ENCODE data around the gene AZIN2. TPM values are rescaled to one million over a fixed set of nuclear protein-coding genes. Genes with fewer than 3 reads are reported as not detected.

The AZIN2 gene
- total and polyA plus RNA-seq, 2 donors (not counting 3 experiments of a cell fraction or from before 2014, with no cell fraction given) = 0.91 to 1.4 TPM

DNA sequence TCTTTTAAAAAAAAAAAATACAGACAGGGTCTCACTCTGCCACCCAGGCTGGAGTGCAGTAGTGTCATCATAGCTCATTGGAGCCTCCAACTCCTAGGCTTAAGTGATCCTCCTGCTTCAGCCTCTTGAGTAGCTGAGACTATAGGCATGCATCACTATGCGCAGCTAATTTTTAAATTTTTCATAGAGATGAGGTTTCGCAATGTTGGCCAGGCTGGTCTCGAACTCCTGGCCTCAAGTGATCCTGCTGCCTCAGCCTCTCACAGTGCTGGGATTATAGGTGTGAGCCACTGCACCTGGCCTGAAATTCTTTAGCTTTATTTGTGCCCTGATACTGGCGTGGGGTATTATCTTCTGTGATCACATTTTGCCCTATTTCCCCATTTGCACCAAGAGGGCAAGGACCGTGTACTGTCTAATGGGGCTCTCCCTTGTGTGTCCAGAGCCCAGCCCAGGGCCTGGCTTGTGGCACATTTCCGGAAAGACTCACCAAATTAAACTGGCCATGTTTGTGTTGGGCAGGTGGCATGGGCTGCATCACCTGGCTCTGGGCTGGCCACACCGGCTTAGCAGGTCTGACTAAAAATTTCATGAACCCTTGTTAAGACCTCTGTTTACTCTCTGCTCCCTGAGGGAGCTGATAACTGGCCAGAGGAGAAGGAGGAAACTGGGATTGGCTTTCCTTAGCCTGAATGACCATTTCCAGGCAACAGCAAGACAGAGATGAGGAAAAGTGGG, 68.7 kb downstream of the AZIN2 start:
- H3K9me1 ChIP-seq (replicated peaks; ENCODE audit: control insufficient read depth, extremely low read depth, insufficient read depth, low read length) = no peaks in the 10 kb centered on the region
- H3K4me2 ChIP-seq (ENCODE audit: insufficient read depth, low read length) = no peak overlapping the region
- TF ChIP-seq, protein P1, sequence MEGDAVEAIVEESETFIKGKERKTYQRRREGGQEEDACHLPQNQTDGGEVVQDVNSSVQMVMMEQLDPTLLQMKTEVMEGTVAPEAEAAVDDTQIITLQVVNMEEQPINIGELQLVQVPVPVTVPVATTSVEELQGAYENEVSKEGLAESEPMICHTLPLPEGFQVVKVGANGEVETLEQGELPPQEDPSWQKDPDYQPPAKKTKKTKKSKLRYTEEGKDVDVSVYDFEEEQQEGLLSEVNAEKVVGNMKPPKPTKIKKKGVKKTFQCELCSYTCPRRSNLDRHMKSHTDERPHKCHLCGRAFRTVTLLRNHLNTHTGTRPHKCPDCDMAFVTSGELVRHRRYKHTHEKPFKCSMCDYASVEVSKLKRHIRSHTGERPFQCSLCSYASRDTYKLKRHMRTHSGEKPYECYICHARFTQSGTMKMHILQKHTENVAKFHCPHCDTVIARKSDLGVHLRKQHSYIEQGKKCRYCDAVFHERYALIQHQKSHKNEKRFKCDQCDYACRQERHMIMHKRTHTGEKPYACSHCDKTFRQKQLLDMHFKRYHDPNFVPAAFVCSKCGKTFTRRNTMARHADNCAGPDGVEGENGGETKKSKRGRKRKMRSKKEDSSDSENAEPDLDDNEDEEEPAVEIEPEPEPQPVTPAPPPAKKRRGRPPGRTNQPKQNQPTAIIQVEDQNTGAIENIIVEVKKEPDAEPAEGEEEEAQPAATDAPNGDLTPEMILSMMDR (IDR thresholded peaks at IDR 0.05; ENCODE audit: extremely low read depth in 1 of 2, insufficient read depth in 1 of 2, low read depth in 1 of 2, low read length in 2 of 2) = no peak
- TF ChIP-seq FOS (IDR thresholded peaks at IDR 0.05; ENCODE audit: borderline replicate concordance, insufficient read depth, low read length) = no peak
- H3K27ac ChIP-seq (ENCODE audit: insufficient read depth, low read depth, low read length) = no peak overlapping the region
- no peak overlapping the region for H3K4me3 ChIP-seq (replicated peaks in 1 of 3; ENCODE audit: insufficient read depth in 1 of 3, low read depth in 1 of 3, low read length in 3 of 3)
- H3K4me1 ChIP-seq (ENCODE audit: control insufficient read depth, extremely low read depth, insufficient read depth, low read length) = no peaks in the 10 kb centered on the region
- H2AFZ ChIP-seq (ENCODE audit: low read depth, low read length) = no peak overlapping the region
- dilution Hi-C loops (cut with MboI; ENCODE audit: extremely low pct_ligation_motif_present, low sequenced_read_pairs) (no loop called here), intact Hi-C loops (cut with micrococcal nuclease) (no loop called here)
- POLR2A ChIA-PET = no interaction called here
- no peaks in the 10 kb centered on the region for H3K79me2 ChIP-seq (ENCODE audit: control insufficient read depth, insufficient read depth, low read length)
- no peaks in the 10 kb centered on the region for H3K27me3 ChIP-seq (ENCODE audit: control insufficient read depth in 2 of 2, insufficient read depth in 2 of 2, low read length in 2 of 2)
- DNase-seq (ENCODE audit: low read depth, low spot score) (no peak), FAIRE-seq (no peak)
- H3K9ac ChIP-seq (replicated peaks; ENCODE audit: extremely low read depth, insufficient read depth, low read length) = no peak overlapping the region
- H3K36me3 ChIP-seq (ENCODE audit: control insufficient read depth in 2 of 2, extremely low read depth in 1 of 2, insufficient read depth in 2 of 2, low read length in 2 of 2) = peaks cover 0 to 39% of the 10 kb centered on the region in 2 experiments
- no TSS peak for BruUV-seq (replicated peaks)
- CTCF ChIA-PET = interaction anchor here (1.0 to 1.4 kb wide), 2 partner anchors 11 to 60 kb away, joined by 3 to 4 read pairs; no protein-coding TSS in a partner anchor
- no peaks in the 10 kb centered on the region for H3K9me3 ChIP-seq (replicated peaks; ENCODE audit: control insufficient read depth, insufficient read depth, low read length)
- no peaks in the 10 kb centered on the region for H4K20me1 ChIP-seq (replicated peaks; ENCODE audit: control insufficient read depth, extremely low read depth, insufficient read depth, low read length)

DNA sequence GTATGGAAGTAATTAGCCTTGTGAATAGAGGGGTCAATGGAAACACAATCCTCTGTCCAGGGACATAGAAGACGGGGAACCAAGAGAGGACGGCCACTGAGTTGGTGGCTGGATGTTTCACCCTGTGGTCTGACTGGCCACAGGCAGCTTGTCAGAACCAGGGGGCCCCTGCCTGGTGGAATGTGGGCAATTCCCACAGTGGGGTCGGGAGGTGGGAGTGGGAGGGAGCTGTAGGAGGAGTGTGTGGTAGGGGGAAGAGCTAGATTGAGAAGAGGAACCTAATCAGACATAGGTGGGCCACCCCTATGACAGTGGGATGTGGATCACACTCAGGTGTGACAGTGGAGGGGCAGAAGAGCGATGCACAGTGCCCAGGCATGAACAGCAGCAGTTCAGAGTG, 69.6 kb downstream of the AZIN2 start:
- H2AFZ ChIP-seq (ENCODE audit: low read depth, low read length) = no peak overlapping the region
- ChIA-PET CTCF (interaction anchor here (1.0 to 1.4 kb wide), 2 partner anchors 12 to 60 kb away, joined by 3 to 4 read pairs; no protein-coding TSS in a partner anchor), POLR2A (no interaction called here)
- H3K4me1 ChIP-seq (ENCODE audit: control insufficient read depth, extremely low read depth, insufficient read depth, low read length) = no peaks in the 10 kb centered on the region
- H3K27me3 ChIP-seq (ENCODE audit: control insufficient read depth in 2 of 2, insufficient read depth in 2 of 2, low read length in 2 of 2) = no peaks in the 10 kb centered on the region
- H3K79me2 ChIP-seq (ENCODE audit: control insufficient read depth, insufficient read depth, low read length) = no peaks in the 10 kb centered on the region
- dilution Hi-C loops (cut with MboI; ENCODE audit: extremely low pct_ligation_motif_present, low sequenced_read_pairs) = no loop called here
- H3K4me3 ChIP-seq (replicated peaks in 1 of 3; ENCODE audit: insufficient read depth in 1 of 3, low read depth in 1 of 3, low read length in 3 of 3) = no peak overlapping the region
- BruUV-seq (replicated peaks) = no TSS peak
- H3K9me3 ChIP-seq (replicated peaks; ENCODE audit: control insufficient read depth, insufficient read depth, low read length) = no peaks in the 10 kb centered on the region
- H3K36me3 ChIP-seq (ENCODE audit: control insufficient read depth in 2 of 2, extremely low read depth in 1 of 2, insufficient read depth in 2 of 2, low read length in 2 of 2) = peaks cover 0 to 35% of the 10 kb centered on the region in 2 experiments
- H3K4me2 ChIP-seq (ENCODE audit: insufficient read depth, low read length) = no peak overlapping the region
- no peaks in the 10 kb centered on the region for H3K9me1 ChIP-seq (replicated peaks; ENCODE audit: control insufficient read depth, extremely low read depth, insufficient read depth, low read length)
- DNase-seq (ENCODE audit: low read depth, low spot score) (no peak), FAIRE-seq (no peak)
- TF ChIP-seq POLR2A (IDR thresholded peaks at IDR 0.05; ENCODE audit: low read depth, low read length) = no peak
- TF ChIP-seq GATA2 (IDR thresholded peaks at IDR 0.05; ENCODE audit: insufficient read depth, insufficient read length, low read depth, low read length) = no peak
- TF ChIP-seq, protein P1 (IDR thresholded peaks at IDR 0.05; ENCODE audit: extremely low read depth in 1 of 2, insufficient read depth in 1 of 2, low read depth in 1 of 2, low read length in 2 of 2) = no peak
- no peak for TF ChIP-seq EZH2 (IDR thresholded peaks at IDR 0.05; ENCODE audit: borderline replicate concordance, low read depth, low read length, severe bottlenecking)
- TF ChIP-seq MYC (IDR thresholded peaks at IDR 0.05; ENCODE audit: low read depth, low read length) = no peak
- no peak for TF ChIP-seq POLR2AphosphoS5 (IDR thresholded peaks at IDR 0.05; ENCODE audit: insufficient read depth, low read depth, low read length)
- no peak for TF ChIP-seq FOS (IDR thresholded peaks at IDR 0.05; ENCODE audit: borderline replicate concordance, insufficient read depth, low read length)
- TF ChIP-seq JUN (IDR thresholded peaks at IDR 0.05; ENCODE audit: borderline replicate concordance, insufficient read depth, insufficient read length, low read depth) = no peak
- TF ChIP-seq, protein P2, sequence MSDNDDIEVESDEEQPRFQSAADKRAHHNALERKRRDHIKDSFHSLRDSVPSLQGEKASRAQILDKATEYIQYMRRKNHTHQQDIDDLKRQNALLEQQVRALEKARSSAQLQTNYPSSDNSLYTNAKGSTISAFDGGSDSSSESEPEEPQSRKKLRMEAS (IDR thresholded peaks at IDR 0.05; ENCODE audit: insufficient read depth, insufficient read length) = no peak
- no peak overlapping the region for H3K9ac ChIP-seq (replicated peaks; ENCODE audit: extremely low read depth, insufficient read depth, low read length)
- H3K27ac ChIP-seq (ENCODE audit: insufficient read depth, low read depth, low read length) = no peak overlapping the region
- H4K20me1 ChIP-seq (replicated peaks; ENCODE audit: control insufficient read depth, extremely low read depth, insufficient read depth, low read length) = no peaks in the 10 kb centered on the region
- intact Hi-C loops (cut with micrococcal nuclease) = no loop called here
